PC-3 (cell line): ENCODE results near the gene SLC35E3.

Source experiments
- CTCF ChIP-seq: fragments of 300-600 bp; sonication (generic); conservative IDR thresholded peaks from 2 replicates; pipeline ENCODE4 v1.5.1; 2017; ENCODE audit warnings: antibody characterized with exemption, low read depth, mild to moderate bottlenecking, low read length
- EZH2 ChIP-seq: fragments of 300-600 bp; sonication (generic); IDR thresholded peaks from one replicate; pipeline ENCODE4 v1.6.1; 2017; ENCODE audit warnings: antibody characterized with exemption, mild to moderate bottlenecking, low read length; ENCODE audit not compliant: unreplicated experiment

- TF ChIP-seq EZH2 (no peak), CTCF (no peak)
Measured at GRCh38 chr12:68743356-68743755, 2.6 kb upstream of the SLC35E3 start.
